ENCODE data around the gene PLEKHO2.

GRCh38 chr15:64841060-64841343 lies 713 bp upstream of the PLEKHO2 start:
- TF ChIP-seq EZH2phosphoT487 (IDR thresholded peaks at IDR 0.05; ENCODE audit: insufficient read depth, low read depth) (no peak), EZH2 (IDR thresholded peaks at IDR 0.05; ENCODE audit: insufficient read depth, poor library complexity, severe bottlenecking) (no peak)
